Liver (tissue), 3 donors: ENCODE measurements around the gene STX1A.

Source experiments
- CTCF ChIP-seq: fragments of 150-350 bp; IDR thresholded peaks from 2 replicates; pipeline ENCODE4 v1.5.1; 2017; ENCODE audit warnings: improper control_type of control experiment, low read depth, low read length; ENCODE audit not compliant: missing input control
- EGR1 ChIP-seq, 2 donors: IDR thresholded peaks; 2 replicates each; pipeline ENCODE4 v1.6.1; 2016 to 2018; ENCODE audit warnings: antibody characterized with exemption in 2 of 2, low read depth in 2 of 2
- FOXA1 ChIP-seq: IDR thresholded peaks from 2 replicates; pipeline ENCODE4 v1.6.1; 2016; ENCODE audit warnings: antibody characterized with exemption
- FOXA2 ChIP-seq: IDR thresholded peaks from 2 replicates; pipeline ENCODE4 v1.6.1; 2016; ENCODE audit warnings: antibody characterized with exemption
- GABPA ChIP-seq, 2 donors: IDR thresholded peaks in 1 of 2; conservative IDR thresholded peaks in 1 of 2; 2 replicates each; pipeline ENCODE4 v1.6.1; 2016; ENCODE audit warnings: antibody characterized with exemption in 2 of 2, mild to moderate bottlenecking in 1 of 2, moderate library complexity in 1 of 2
- HNF4A ChIP-seq, 2 donors: conservative IDR thresholded peaks; 2 replicates each; pipeline ENCODE4 v1.6.1; 2016; ENCODE audit warnings: antibody characterized with exemption in 2 of 2, mild to moderate bottlenecking in 2 of 2
- JUND ChIP-seq, 2 donors: IDR thresholded peaks; 2 replicates each; pipeline ENCODE4 v1.6.1; 2016; ENCODE audit warnings: antibody characterized with exemption in 2 of 2
- MAX ChIP-seq: IDR thresholded peaks from 2 replicates; pipeline ENCODE4 v1.6.1; 2016; ENCODE audit warnings: antibody characterized with exemption
- RAD21 ChIP-seq, 2 donors: IDR thresholded peaks; 2 replicates each; pipeline ENCODE4 v1.6.1; 2016; ENCODE audit warnings: antibody characterized with exemption in 2 of 2, mild to moderate bottlenecking in 2 of 2
- RXRA ChIP-seq, 2 donors: IDR thresholded peaks; 2 replicates each; pipeline ENCODE4 v1.6.1; 2017 to 2018; ENCODE audit warnings: antibody characterized with exemption in 2 of 2, mild to moderate bottlenecking in 1 of 2
- TAF1 ChIP-seq: conservative IDR thresholded peaks from 2 replicates; pipeline ENCODE4 v1.6.1; 2016; ENCODE audit warnings: antibody characterized with exemption, mild to moderate bottlenecking
- YY1 ChIP-seq: IDR thresholded peaks from 2 replicates; pipeline ENCODE4 v1.6.1; 2016; ENCODE audit warnings: antibody characterized with exemption, mild to moderate bottlenecking
- donor health status: healthy.
- donor health status: healthy.

- TF ChIP-seq CTCF (no peak), MAX (no peak), GABPA (IDR thresholded peaks at IDR 0.05 in 1 of 2, conservative IDR thresholded peaks at IDR 0.05 in 1 of 2) (no peak), EGR1 (IDR thresholded peaks at IDR 0.05; ENCODE audit: low read depth in 2 of 2) (no peak), JUND (IDR thresholded peaks at IDR 0.05) (no peak), HNF4A (conservative IDR thresholded peaks at IDR 0.05) (no peak), RAD21 (IDR thresholded peaks at IDR 0.05) (no peak), YY1 (no peak), RXRA (IDR thresholded peaks at IDR 0.05) (no peak), FOXA1 (no peak), TAF1 (no peak), FOXA2 (no peak)
Observed at GRCh38 chr7:73704640-73705550, 14.6 kb downstream of the STX1A start.
